Measurements from ENCODE around the gene ATP1A2. TPM values are rescaled to one million over a fixed set of nuclear protein-coding genes. Genes with fewer than 3 reads are reported as not detected.
A peak's percentile ranks its signal among the peaks of the same experiment; 100 is the strongest.
"Not testable (repeated sequence)": the region's sequence is repeated elsewhere in the genome, so short reads cannot be mapped to it uniquely, and the experiment has no call there.

ATP1A2 gene
- total RNA-seq, 2 donors from 2014 or later = 146 to 228 TPM

- Histone ChIP-seq H3K36me3 (no peaks in the 10 kb centered on the region), H3K9me3 (no peaks in the 10 kb centered on the region), H3K27me3 (no peaks in the 10 kb centered on the region), H3K4me3 (no peak overlapping the region), H3K27ac (no peak overlapping the region), H3K4me1 (peaks cover 0 to 26% of the 10 kb centered on the region in 2 donors)
- TF ChIP-seq CTCF (IDR thresholded peaks at IDR 0.05) = no peak
- no peak for DNase-seq (ENCODE audit: low spot score)
Measured at GRCh38 chr1:160104486-160104885, 11.1 kb upstream of the ATP1A2 start.

GRCh38 chr1:160105155-160105554 is 10.4 kb upstream of the ATP1A2 start:
- TF ChIP-seq CTCF (IDR thresholded peaks at IDR 0.05) = no peak
- DNase-seq (ENCODE audit: low spot score) = no peak
- Histone ChIP-seq H3K4me3 (no peak overlapping the region), H3K4me1 (peaks cover 0 to 26% of the 10 kb centered on the region in 2 donors), H3K27me3 (no peaks in the 10 kb centered on the region), H3K9me3 (no peaks in the 10 kb centered on the region), H3K27ac (no peak overlapping the region), H3K36me3 (no peaks in the 10 kb centered on the region)

GRCh38 chr1:160107512-160107911 is 8.0 kb upstream of the ATP1A2 start:
- H3K27me3 ChIP-seq = no peaks in the 10 kb centered on the region
- no peaks in the 10 kb centered on the region for H3K9me3 ChIP-seq
- no peak for TF ChIP-seq CTCF (IDR thresholded peaks at IDR 0.05)
- no peaks in the 10 kb centered on the region for H3K36me3 ChIP-seq
- no peak overlapping the region for H3K27ac ChIP-seq
- no peak overlapping the region for H3K4me3 ChIP-seq
- no peak for DNase-seq (ENCODE audit: low spot score)
- peaks cover 0 to 11% of the 10 kb centered on the region in 2 donors for H3K4me1 ChIP-seq

GRCh38 chr1:160108888-160109662 is 6.5 kb upstream of the ATP1A2 start:
- Histone ChIP-seq H3K9me3 (no peaks in the 10 kb centered on the region), H3K4me1 (peaks cover 0 to 17% of the 10 kb centered on the region in 2 donors), H3K27me3 (no peaks in the 10 kb centered on the region), H3K27ac (no peak overlapping the region), H3K36me3 (no peaks in the 10 kb centered on the region), H3K4me3 (no peak overlapping the region)
- peak; percentile 34 to 65 for TF ChIP-seq CTCF (IDR thresholded peaks at IDR 0.05)
- no peak for DNase-seq (ENCODE audit: low spot score)

GRCh38 chr1:160109686-160110085 is 5.9 kb upstream of the ATP1A2 start:
- no peak for DNase-seq (ENCODE audit: low spot score)
- H3K9me3 ChIP-seq = no peaks in the 10 kb centered on the region
- H3K27me3 ChIP-seq = no peaks in the 10 kb centered on the region
- H3K4me1 ChIP-seq = peaks cover 0 to 23% of the 10 kb centered on the region in 2 donors
- no peak overlapping the region for H3K27ac ChIP-seq
- TF ChIP-seq CTCF (IDR thresholded peaks at IDR 0.05) = no peak
- H3K36me3 ChIP-seq = no peaks in the 10 kb centered on the region
- H3K4me3 ChIP-seq = no peak overlapping the region

- H3K36me3 ChIP-seq; H3K4me3 ChIP-seq; H3K27me3 ChIP-seq; H3K9me3 ChIP-seq; DNase-seq (ENCODE audit: low spot score); H3K27ac ChIP-seq: not testable (repeated sequence)
- H3K4me1 ChIP-seq = peaks cover 0 to 33% of the 10 kb centered on the region in 2 donors
Measured at GRCh38 chr1:160111462-160111861, 4.1 kb upstream of the ATP1A2 start.
